ENCODE data around the gene CLIC6. TPM values are rescaled to one million over a fixed set of nuclear protein-coding genes. Genes with fewer than 3 reads are reported as not detected.

Gene CLIC6
- polyA plus RNA-seq, 3 donors, result not detected

DNA sequence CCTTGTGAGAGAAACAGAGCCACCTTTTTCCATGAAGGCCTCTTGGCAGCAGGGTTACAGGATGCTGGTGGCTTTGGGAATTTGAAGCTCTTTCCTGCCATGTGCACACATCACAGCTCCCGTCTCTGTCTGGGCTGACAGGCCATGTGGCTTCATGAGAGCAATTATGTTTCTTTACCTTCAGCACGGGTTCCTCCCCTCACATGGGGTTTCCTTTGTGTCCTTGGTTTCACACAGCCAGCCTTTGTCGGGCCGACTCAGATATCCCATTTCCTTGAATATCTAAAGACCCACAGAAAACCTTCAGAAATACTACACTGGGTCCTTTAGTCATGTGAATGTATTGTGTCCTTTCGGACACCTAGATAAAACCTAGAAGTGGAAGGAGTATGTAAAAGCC is 7.1 kb downstream of the CLIC6 start:
- no peak overlapping the region for H3K9ac ChIP-seq (ENCODE audit: insufficient read depth, low read length, poor library complexity, severe bottlenecking)
- no peak overlapping the region for H3K27ac ChIP-seq (ENCODE audit: low read depth in 1 of 2, low read length in 2 of 2)
- H3K4me1 ChIP-seq (ENCODE audit: control insufficient read depth in 1 of 2, insufficient read depth in 2 of 2, low read length in 2 of 2), result peaks cover 4 to 12% of the 10 kb centered on the region in 2 donors
- peaks cover 13% of the 10 kb centered on the region for H3K4me1 Mint-ChIP-seq
- H3K79me2 ChIP-seq (ENCODE audit: insufficient read depth, low read length), result no peaks in the 10 kb centered on the region
- no peak overlapping the region for H2AFZ ChIP-seq (ENCODE audit: insufficient read depth, low read depth, low read length, poor library complexity, severe bottlenecking)
- H3K27ac Mint-ChIP-seq, result no peak overlapping the region
- H3K36me3 Mint-ChIP-seq, result no peaks in the 10 kb centered on the region
- H3K4me3 ChIP-seq (replicated peaks in 1 of 3; ENCODE audit: low read depth in 2 of 3, low read length in 3 of 3), result no peak overlapping the region
- intact Hi-C loops (cut with micrococcal nuclease), result no loop called here
- peaks cover 20 to 35% of the 10 kb centered on the region in 2 donors for H3K9me3 ChIP-seq (replicated peaks in 1 of 2; ENCODE audit: control insufficient read depth in 1 of 2, insufficient read depth in 1 of 2, low read length in 2 of 2)
- peaks cover 29 to 45% of the 10 kb centered on the region in 2 donors for H3K27me3 ChIP-seq (ENCODE audit: control insufficient read depth in 2 of 2, insufficient read depth in 2 of 2, low read length in 2 of 2)
- TF ChIP-seq, protein P1, sequence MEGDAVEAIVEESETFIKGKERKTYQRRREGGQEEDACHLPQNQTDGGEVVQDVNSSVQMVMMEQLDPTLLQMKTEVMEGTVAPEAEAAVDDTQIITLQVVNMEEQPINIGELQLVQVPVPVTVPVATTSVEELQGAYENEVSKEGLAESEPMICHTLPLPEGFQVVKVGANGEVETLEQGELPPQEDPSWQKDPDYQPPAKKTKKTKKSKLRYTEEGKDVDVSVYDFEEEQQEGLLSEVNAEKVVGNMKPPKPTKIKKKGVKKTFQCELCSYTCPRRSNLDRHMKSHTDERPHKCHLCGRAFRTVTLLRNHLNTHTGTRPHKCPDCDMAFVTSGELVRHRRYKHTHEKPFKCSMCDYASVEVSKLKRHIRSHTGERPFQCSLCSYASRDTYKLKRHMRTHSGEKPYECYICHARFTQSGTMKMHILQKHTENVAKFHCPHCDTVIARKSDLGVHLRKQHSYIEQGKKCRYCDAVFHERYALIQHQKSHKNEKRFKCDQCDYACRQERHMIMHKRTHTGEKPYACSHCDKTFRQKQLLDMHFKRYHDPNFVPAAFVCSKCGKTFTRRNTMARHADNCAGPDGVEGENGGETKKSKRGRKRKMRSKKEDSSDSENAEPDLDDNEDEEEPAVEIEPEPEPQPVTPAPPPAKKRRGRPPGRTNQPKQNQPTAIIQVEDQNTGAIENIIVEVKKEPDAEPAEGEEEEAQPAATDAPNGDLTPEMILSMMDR (IDR thresholded peaks at IDR 0.05), result no peak
- no peak for DNase-seq
- H3K27me3 Mint-ChIP-seq (ENCODE audit: low read depth in 3 of 3), result peaks cover 33 to 53% (median 50%) of the 10 kb centered on the region in 3 donors
- H3K4me2 ChIP-seq (replicated peaks; ENCODE audit: extremely low read depth, low read length, poor library complexity, severe bottlenecking), result no peak overlapping the region
- no peak overlapping the region for H3K4me3 Mint-ChIP-seq
- H3K36me3 ChIP-seq (replicated peaks in 1 of 2; ENCODE audit: control insufficient read depth in 1 of 2, insufficient read depth in 2 of 2, low read length in 2 of 2), result no peaks in the 10 kb centered on the region
- 100% methylated on average over 2 of the region's 5 CpGs for WGBS (ENCODE audit: insufficient coverage)
- peaks cover 16 to 40% (median 26%) of the 10 kb centered on the region in 7 donors for H3K9me3 Mint-ChIP-seq
- no peaks in the 10 kb centered on the region for H4K20me1 ChIP-seq (ENCODE audit: insufficient read depth, low read length)

DNA sequence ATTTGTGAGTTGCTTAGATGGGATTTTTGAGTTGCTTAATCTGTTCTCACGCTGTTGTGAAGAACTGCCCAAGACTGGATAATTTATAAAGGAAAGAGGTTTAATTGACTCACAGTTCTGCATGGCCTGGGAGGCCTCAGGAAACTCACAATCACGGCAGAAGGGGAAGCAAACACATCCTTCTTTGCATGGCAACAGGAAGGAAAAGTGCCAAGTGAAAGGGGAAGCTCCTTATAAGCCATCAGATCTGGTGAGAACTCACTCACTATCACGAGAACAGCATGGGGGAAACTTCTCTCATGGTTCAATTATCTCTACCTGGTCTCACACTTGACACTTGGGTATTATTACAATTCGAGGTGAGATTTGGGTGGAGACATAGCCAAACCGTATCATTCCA is 10.3 kb downstream of the CLIC6 start:
- H3K4me1 ChIP-seq (ENCODE audit: control insufficient read depth in 1 of 2, insufficient read depth in 2 of 2, low read length in 2 of 2), result peaks cover 4 to 10% of the 10 kb centered on the region in 2 donors
- H3K79me2 ChIP-seq (ENCODE audit: insufficient read depth, low read length), result no peaks in the 10 kb centered on the region
- H3K27ac ChIP-seq (ENCODE audit: low read depth in 1 of 2, low read length in 2 of 2), result peak overlapping the region in 1 of 2 donors; percentile 36
- Mint-ChIP-seq H3K27me3 (ENCODE audit: low read depth in 3 of 3) (peaks cover 7 to 24% (median 23%) of the 10 kb centered on the region in 3 donors), H3K4me3 (no peak overlapping the region), H3K36me3 (no peaks in the 10 kb centered on the region), H3K27ac (peak overlapping the region in 3 of 7 donors; percentile 27 to 62 (median 48)), H3K9me3 (peaks cover 24 to 52% (median 43%) of the 10 kb centered on the region in 7 donors), H3K4me1 (peaks cover 8% of the 10 kb centered on the region)
- H3K27me3 ChIP-seq (ENCODE audit: control insufficient read depth in 2 of 2, insufficient read depth in 2 of 2, low read length in 2 of 2), result peaks cover 3 to 16% of the 10 kb centered on the region in 2 donors
- H4K20me1 ChIP-seq (ENCODE audit: insufficient read depth, low read length), result no peaks in the 10 kb centered on the region
- intact Hi-C loops (cut with micrococcal nuclease), result no loop called here
- H2AFZ ChIP-seq (ENCODE audit: insufficient read depth, low read depth, low read length, poor library complexity, severe bottlenecking), result no peak overlapping the region
- TF ChIP-seq, protein P1 (IDR thresholded peaks at IDR 0.05), result no peak
- no peak overlapping the region for H3K9ac ChIP-seq (ENCODE audit: insufficient read depth, low read length, poor library complexity, severe bottlenecking)
- peak; percentile 49 to 75 (median 52) for DNase-seq
- 44% methylated on average over 2 of the region's 5 CpGs for WGBS (ENCODE audit: insufficient coverage)
- no peaks in the 10 kb centered on the region for H3K36me3 ChIP-seq (replicated peaks in 1 of 2; ENCODE audit: control insufficient read depth in 1 of 2, insufficient read depth in 2 of 2, low read length in 2 of 2)
- H3K4me2 ChIP-seq (replicated peaks; ENCODE audit: extremely low read depth, low read length, poor library complexity, severe bottlenecking), result no peak overlapping the region
- no peak overlapping the region for H3K4me3 ChIP-seq (replicated peaks in 1 of 3; ENCODE audit: low read depth in 2 of 3, low read length in 3 of 3)
- H3K9me3 ChIP-seq (replicated peaks in 1 of 2; ENCODE audit: control insufficient read depth in 1 of 2, insufficient read depth in 1 of 2, low read length in 2 of 2), result peaks cover 32 to 33% of the 10 kb centered on the region in 2 donors
